Loucy (cell line): ENCODE data around the gene IL23A.

Source experiments
- H2AFZ ChIP-seq: fragments of 200-600 bp; sonication (generic); 2 replicates; pipeline ENCODE4 v1.6.0; 2016; ENCODE audit warnings: antibody characterized with exemption, mild to moderate bottlenecking, low read length, moderate library complexity
- H3F3A ChIP-seq: fragments of 200-600 bp; 2 replicates; pipeline ENCODE4 v1.6.0; 2016; ENCODE audit warnings: antibody characterized with exemption, low read depth, mild to moderate bottlenecking
- H3K27me3 ChIP-seq: fragments of 200-600 bp; sonication (generic); 2 replicates; pipeline ENCODE4 v1.6.1; 2014; ENCODE audit warnings: low read length, mild to moderate bottlenecking; ENCODE audit not compliant: insufficient read depth, poor library complexity, severe bottlenecking
- H3K36me3 ChIP-seq: fragments of 200-600 bp; sonication (generic); 2 replicates; pipeline ENCODE4 v1.6.1; 2016; ENCODE audit warnings: low read length; ENCODE audit not compliant: insufficient read depth
- H3K4me1 ChIP-seq: fragments of 200-600 bp; sonication (generic); 2 replicates; pipeline ENCODE4 v1.5.1; 2014; ENCODE audit warnings: low read length, mild to moderate bottlenecking; ENCODE audit not compliant: insufficient read depth, poor library complexity, severe bottlenecking
- H3K4me2 ChIP-seq: fragments of 200-600 bp; sonication (generic); 2 replicates; pipeline ENCODE4 v1.6.0; 2014; ENCODE audit warnings: antibody characterized with exemption, low read length, low read depth, mild to moderate bottlenecking; ENCODE audit not compliant: poor library complexity, severe bottlenecking
- H3K4me3 ChIP-seq: fragments of 200-600 bp; sonication (generic); 2 replicates; pipeline ENCODE4 v1.5.1; 2014; ENCODE audit warnings: low read length, mild to moderate bottlenecking, mixed read lengths; ENCODE audit not compliant: poor library complexity, severe bottlenecking
- H3K79me2 ChIP-seq: fragments of 200-600 bp; sonication (generic); 2 replicates; pipeline ENCODE4 v1.6.1; 2014; ENCODE audit warnings: low read length; ENCODE audit not compliant: insufficient read depth
- H3K9ac ChIP-seq: fragments of 200-600 bp; sonication (generic); 2 replicates; pipeline ENCODE4 v1.6.0; 2014; ENCODE audit warnings: mild to moderate bottlenecking, low read depth, low read length, moderate library complexity; ENCODE audit not compliant: poor library complexity, severe bottlenecking
- H3K9me2 ChIP-seq: fragments of 200-600 bp; sonication (generic); replicated peaks from 2 replicates; pipeline ENCODE4 v1.6.1; 2016; ENCODE audit warnings: low read depth, low read length, mixed read lengths
- H3K9me3 ChIP-seq: fragments of 200-600 bp; sonication (generic); 2 replicates; pipeline ENCODE4 v1.6.1; 2014; ENCODE audit warnings: mild to moderate bottlenecking, antibody characterized with exemption, low read length, low read depth; ENCODE audit not compliant: insufficient read depth
- H4K20me1 ChIP-seq: fragments of 200-600 bp; sonication (generic); 2 replicates; pipeline ENCODE4 v1.6.0; 2014; ENCODE audit warnings: antibody characterized with exemption, low read length, mild to moderate bottlenecking; ENCODE audit not compliant: insufficient read depth, poor library complexity, severe bottlenecking
- CTCF ChIP-seq: fragments of 200-600 bp; sonication (generic); conservative IDR thresholded peaks from 2 replicates; pipeline ENCODE4 v1.5.1; 2014; ENCODE audit warnings: mild to moderate bottlenecking, antibody characterized with exemption, low read length
- EZH2phosphoT487 ChIP-seq: fragments of 200-600 bp; IDR thresholded peaks from 2 replicates; pipeline ENCODE4 v1.6.1; 2018; ENCODE audit warnings: antibody characterized with exemption, mild to moderate bottlenecking, moderate library complexity, borderline replicate concordance

Gene IL23A

GRCh38 chr12:56311003-56311402, 27.7 kb upstream of the IL23A start:
- H3K79me2 ChIP-seq: peaks cover 20% of the 10 kb centered on the region
- H2AFZ ChIP-seq: no peak overlapping the region
- H3K36me3 ChIP-seq: no peaks in the 10 kb centered on the region
- no peak overlapping the region for H3K4me2 ChIP-seq
- H3K4me1 ChIP-seq: peaks cover 14% of the 10 kb centered on the region
- no peak overlapping the region for H3K4me3 ChIP-seq
- H3K9ac ChIP-seq: no peak overlapping the region
- H4K20me1 ChIP-seq: no peaks in the 10 kb centered on the region
- no peaks in the 10 kb centered on the region for H3K9me3 ChIP-seq
- no peaks in the 10 kb centered on the region for H3F3A ChIP-seq
- H3K9me2 ChIP-seq: no peaks in the 10 kb centered on the region
- no peak for TF ChIP-seq EZH2phosphoT487
- TF ChIP-seq CTCF: no peak
- H3K27me3 ChIP-seq: no peaks in the 10 kb centered on the region

GRCh38 chr12:56315249-56315621, 23.4 kb upstream of the IL23A start:
- Histone ChIP-seq H3K9ac (peak overlapping the region; percentile 97), H3K4me2 (peak overlapping the region; percentile 93), H3K27me3 (no peaks in the 10 kb centered on the region), H3K4me3 (peak overlapping the region; percentile 100), H2AFZ (peak overlapping the region; percentile 98), H3K4me1 (peaks cover 14% of the 10 kb centered on the region), H4K20me1 (no peaks in the 10 kb centered on the region), H3K9me3 (no peaks in the 10 kb centered on the region), H3K36me3 (no peaks in the 10 kb centered on the region), H3K9me2 (no peaks in the 10 kb centered on the region), H3F3A (no peaks in the 10 kb centered on the region), H3K79me2 (peaks cover 20% of the 10 kb centered on the region)
- no peak for TF ChIP-seq CTCF
- no peak for TF ChIP-seq EZH2phosphoT487

GRCh38 chr12:56315622-56316473, 22.8 kb upstream of the IL23A start, which contains the start of gene CNPY2:
Gene CNPY2 (minus strand): TSS chr12:56315988. CDS start chr12:56315217, 771 bp downstream.
- Histone ChIP-seq H3K9ac (peak within 1 kb of the TSS; percentile 97), H3K79me2 (peaks cover 20% of the 10 kb centered on the region), H3K4me2 (peak within 1 kb of the TSS; percentile 93), H3K27me3 (no peaks in the 10 kb centered on the region), H3F3A (no peaks in the 10 kb centered on the region), H3K4me3 (peak within 1 kb of the TSS; percentile 100), H3K4me1 (peaks cover 14% of the 10 kb centered on the region), H4K20me1 (no peaks in the 10 kb centered on the region), H3K9me2 (no peaks in the 10 kb centered on the region), H2AFZ (peak within 1 kb of the TSS; percentile 98), H3K9me3 (no peaks in the 10 kb centered on the region), H3K36me3 (no peaks in the 10 kb centered on the region)
- no peak for TF ChIP-seq CTCF
- TF ChIP-seq EZH2phosphoT487: no peak
